ENCODE data around the gene HACD3. TPM values are rescaled to one million over a fixed set of nuclear protein-coding genes. Genes with fewer than 3 reads are reported as not detected.

The HACD3 gene
- total and polyA plus RNA-seq, 2 of the 13 experiments (the other 11 are each of a cell fraction or from before 2014, with no cell fraction given), result 73.6 to 161 TPM

DNA sequence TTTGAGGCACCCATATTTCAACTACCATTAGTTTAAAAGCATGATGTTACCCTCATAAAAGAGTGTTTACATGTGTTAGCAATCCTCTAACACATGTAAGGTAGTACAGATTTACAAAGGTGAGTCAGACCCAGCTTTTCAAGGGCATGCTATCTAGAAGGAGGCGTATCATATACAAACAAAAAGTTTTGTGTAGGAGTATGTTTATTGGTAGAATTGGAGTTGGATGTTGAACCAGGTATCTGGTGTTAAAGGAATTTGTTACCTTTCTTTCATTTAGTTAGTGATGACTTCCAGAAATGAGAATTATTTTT is 2.4 kb downstream of the HACD3 start (continued):
- 0 out of 2 replicates have a peak, but pooled peaks have one; percentile 52 for TF ChIP-seq SNAI1 (CRISPR knock-in tag; IDR thresholded peaks at IDR 0.05; ENCODE audit: borderline replicate concordance)
- TF ChIP-seq, protein P1, sequence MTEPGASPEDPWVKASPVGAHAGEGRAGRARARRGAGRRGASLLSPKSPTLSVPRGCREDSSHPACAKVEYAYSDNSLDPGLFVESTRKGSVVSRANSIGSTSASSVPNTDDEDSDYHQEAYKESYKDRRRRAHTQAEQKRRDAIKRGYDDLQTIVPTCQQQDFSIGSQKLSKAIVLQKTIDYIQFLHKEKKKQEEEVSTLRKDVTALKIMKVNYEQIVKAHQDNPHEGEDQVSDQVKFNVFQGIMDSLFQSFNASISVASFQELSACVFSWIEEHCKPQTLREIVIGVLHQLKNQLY (CRISPR knock-in tag; IDR thresholded peaks at IDR 0.05), result no peak
- TF ChIP-seq ZNF562 (CRISPR knock-in tag; IDR thresholded peaks at IDR 0.05; ENCODE audit: borderline replicate concordance), result no peak
- no peak for TF ChIP-seq MED1 (CRISPR knock-in tag; IDR thresholded peaks at IDR 0.05)
- peak; percentile 18; the same call in 1 of the 2 replicates for TF ChIP-seq SIX1 (CRISPR knock-in tag; IDR thresholded peaks at IDR 0.05; ENCODE audit: borderline replicate concordance)
- TF ChIP-seq JUND (CRISPR knock-in tag; IDR thresholded peaks at IDR 0.05), result peak; percentile 77
- TF ChIP-seq, protein P2, sequence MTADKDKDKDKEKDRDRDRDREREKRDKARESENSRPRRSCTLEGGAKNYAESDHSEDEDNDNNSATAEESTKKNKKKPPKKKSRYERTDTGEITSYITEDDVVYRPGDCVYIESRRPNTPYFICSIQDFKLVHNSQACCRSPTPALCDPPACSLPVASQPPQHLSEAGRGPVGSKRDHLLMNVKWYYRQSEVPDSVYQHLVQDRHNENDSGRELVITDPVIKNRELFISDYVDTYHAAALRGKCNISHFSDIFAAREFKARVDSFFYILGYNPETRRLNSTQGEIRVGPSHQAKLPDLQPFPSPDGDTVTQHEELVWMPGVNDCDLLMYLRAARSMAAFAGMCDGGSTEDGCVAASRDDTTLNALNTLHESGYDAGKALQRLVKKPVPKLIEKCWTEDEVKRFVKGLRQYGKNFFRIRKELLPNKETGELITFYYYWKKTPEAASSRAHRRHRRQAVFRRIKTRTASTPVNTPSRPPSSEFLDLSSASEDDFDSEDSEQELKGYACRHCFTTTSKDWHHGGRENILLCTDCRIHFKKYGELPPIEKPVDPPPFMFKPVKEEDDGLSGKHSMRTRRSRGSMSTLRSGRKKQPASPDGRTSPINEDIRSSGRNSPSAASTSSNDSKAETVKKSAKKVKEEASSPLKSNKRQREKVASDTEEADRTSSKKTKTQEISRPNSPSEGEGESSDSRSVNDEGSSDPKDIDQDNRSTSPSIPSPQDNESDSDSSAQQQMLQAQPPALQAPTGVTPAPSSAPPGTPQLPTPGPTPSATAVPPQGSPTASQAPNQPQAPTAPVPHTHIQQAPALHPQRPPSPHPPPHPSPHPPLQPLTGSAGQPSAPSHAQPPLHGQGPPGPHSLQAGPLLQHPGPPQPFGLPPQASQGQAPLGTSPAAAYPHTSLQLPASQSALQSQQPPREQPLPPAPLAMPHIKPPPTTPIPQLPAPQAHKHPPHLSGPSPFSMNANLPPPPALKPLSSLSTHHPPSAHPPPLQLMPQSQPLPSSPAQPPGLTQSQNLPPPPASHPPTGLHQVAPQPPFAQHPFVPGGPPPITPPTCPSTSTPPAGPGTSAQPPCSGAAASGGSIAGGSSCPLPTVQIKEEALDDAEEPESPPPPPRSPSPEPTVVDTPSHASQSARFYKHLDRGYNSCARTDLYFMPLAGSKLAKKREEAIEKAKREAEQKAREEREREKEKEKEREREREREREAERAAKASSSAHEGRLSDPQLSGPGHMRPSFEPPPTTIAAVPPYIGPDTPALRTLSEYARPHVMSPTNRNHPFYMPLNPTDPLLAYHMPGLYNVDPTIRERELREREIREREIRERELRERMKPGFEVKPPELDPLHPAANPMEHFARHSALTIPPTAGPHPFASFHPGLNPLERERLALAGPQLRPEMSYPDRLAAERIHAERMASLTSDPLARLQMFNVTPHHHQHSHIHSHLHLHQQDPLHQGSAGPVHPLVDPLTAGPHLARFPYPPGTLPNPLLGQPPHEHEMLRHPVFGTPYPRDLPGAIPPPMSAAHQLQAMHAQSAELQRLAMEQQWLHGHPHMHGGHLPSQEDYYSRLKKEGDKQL (CRISPR knock-in tag; IDR thresholded peaks at IDR 0.05; ENCODE audit: low read depth), result no peak
- TF ChIP-seq, protein P3, sequence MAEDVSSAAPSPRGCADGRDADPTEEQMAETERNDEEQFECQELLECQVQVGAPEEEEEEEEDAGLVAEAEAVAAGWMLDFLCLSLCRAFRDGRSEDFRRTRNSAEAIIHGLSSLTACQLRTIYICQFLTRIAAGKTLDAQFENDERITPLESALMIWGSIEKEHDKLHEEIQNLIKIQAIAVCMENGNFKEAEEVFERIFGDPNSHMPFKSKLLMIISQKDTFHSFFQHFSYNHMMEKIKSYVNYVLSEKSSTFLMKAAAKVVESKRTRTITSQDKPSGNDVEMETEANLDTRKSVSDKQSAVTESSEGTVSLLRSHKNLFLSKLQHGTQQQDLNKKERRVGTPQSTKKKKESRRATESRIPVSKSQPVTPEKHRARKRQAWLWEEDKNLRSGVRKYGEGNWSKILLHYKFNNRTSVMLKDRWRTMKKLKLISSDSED (CRISPR knock-in tag; IDR thresholded peaks at IDR 0.05), result no peak
- no peak for TF ChIP-seq ZNF713 (CRISPR knock-in tag; IDR thresholded peaks at IDR 0.05)
- no peak for TF ChIP-seq ZBTB8A (CRISPR knock-in tag; IDR thresholded peaks at IDR 0.05; ENCODE audit: borderline replicate concordance, low read depth)
- TF ChIP-seq RBFOX2 (IDR thresholded peaks at IDR 0.05; ENCODE audit: low read depth, low read length), result no peak
- no peak for TF ChIP-seq ZNF766 (CRISPR knock-in tag; IDR thresholded peaks at IDR 0.05; ENCODE audit: borderline replicate concordance)
- no peak for TF ChIP-seq FOXP1 (IDR thresholded peaks at IDR 0.05)
- TF ChIP-seq FOXP1 (CRISPR knock-in tag; IDR thresholded peaks at IDR 0.05), result peak; percentile 84
- no peak for TF ChIP-seq ZNF121 (CRISPR knock-in tag; IDR thresholded peaks at IDR 0.05)
- no peak for TF ChIP-seq KLF16 (CRISPR knock-in tag; IDR thresholded peaks at IDR 0.05)
- no peak for TF ChIP-seq RBAK (CRISPR knock-in tag; IDR thresholded peaks at IDR 0.05)
- TF ChIP-seq NCOA2 (CRISPR knock-in tag; IDR thresholded peaks at IDR 0.05), result 0 out of 2 replicates have a peak, but pooled peaks have one; percentile 30

All from HepG2 (cell line).